ENCODE results near the gene STK17A. TPM values are rescaled to one million over a fixed set of nuclear protein-coding genes. Genes with fewer than 3 reads are reported as not detected.

The STK17A gene
- polyA plus RNA-seq, 3 donors: 2.8 to 14.1 (median 9.5) TPM

DNA sequence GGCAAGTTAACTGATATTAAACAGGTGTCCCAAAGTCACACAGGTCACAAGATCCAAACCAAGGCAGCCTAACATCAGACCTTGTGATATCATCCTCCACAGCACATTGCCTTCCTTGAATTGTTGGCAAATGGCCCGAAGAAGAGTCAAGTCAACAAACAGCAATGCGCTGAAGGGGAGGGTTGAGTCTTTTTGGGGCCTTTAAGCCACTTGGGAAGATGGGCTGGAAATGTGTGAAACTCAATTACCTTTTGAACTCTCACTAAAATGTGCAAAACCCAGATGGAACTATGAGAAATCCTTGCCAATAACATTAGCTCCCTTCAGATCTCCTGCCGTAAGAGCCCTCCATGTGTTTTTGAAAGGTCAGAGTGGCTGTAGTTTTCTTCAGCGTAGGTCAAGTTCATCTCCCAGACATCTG, 47.9 kb upstream of the STK17A start:
- Mint-ChIP-seq H3K9me3 (no peaks in the 10 kb centered on the region), H3K4me3 (no peak overlapping the region), H3K27ac (no peak overlapping the region), H3K27me3 (ENCODE audit: low read depth in 3 of 3) (peaks cover 0 to 6% (median 3%) of the 10 kb centered on the region in 3 donors), H3K36me3 (no peaks in the 10 kb centered on the region), H3K4me1 (no peaks in the 10 kb centered on the region)
- 100% methylated on average over 1 of the region's 4 CpGs for WGBS (ENCODE audit: insufficient coverage)
- Histone ChIP-seq H3K27ac (ENCODE audit: low read depth in 1 of 2, low read length in 2 of 2) (no peak overlapping the region), H3K9me3 (replicated peaks in 1 of 2; ENCODE audit: control insufficient read depth in 1 of 2, insufficient read depth in 1 of 2, low read length in 2 of 2) (no peaks in the 10 kb centered on the region), H3K9ac (ENCODE audit: insufficient read depth, low read length, poor library complexity, severe bottlenecking) (no peak overlapping the region), H3K4me1 (ENCODE audit: control insufficient read depth in 1 of 2, insufficient read depth in 2 of 2, low read length in 2 of 2) (no peaks in the 10 kb centered on the region), H4K20me1 (ENCODE audit: insufficient read depth, low read length) (no peaks in the 10 kb centered on the region), H3K79me2 (ENCODE audit: insufficient read depth, low read length) (no peaks in the 10 kb centered on the region), H2AFZ (ENCODE audit: insufficient read depth, low read depth, low read length, poor library complexity, severe bottlenecking) (no peak overlapping the region), H3K36me3 (replicated peaks in 1 of 2; ENCODE audit: control insufficient read depth in 1 of 2, insufficient read depth in 2 of 2, low read length in 2 of 2) (no peaks in the 10 kb centered on the region), H3K4me2 (replicated peaks; ENCODE audit: extremely low read depth, low read length, poor library complexity, severe bottlenecking) (no peak overlapping the region), H3K4me3 (replicated peaks in 1 of 3; ENCODE audit: low read depth in 2 of 3, low read length in 3 of 3) (no peak overlapping the region), H3K27me3 (ENCODE audit: control insufficient read depth in 2 of 2, insufficient read depth in 2 of 2, low read length in 2 of 2) (no peaks in the 10 kb centered on the region)
- TF ChIP-seq, protein P1, sequence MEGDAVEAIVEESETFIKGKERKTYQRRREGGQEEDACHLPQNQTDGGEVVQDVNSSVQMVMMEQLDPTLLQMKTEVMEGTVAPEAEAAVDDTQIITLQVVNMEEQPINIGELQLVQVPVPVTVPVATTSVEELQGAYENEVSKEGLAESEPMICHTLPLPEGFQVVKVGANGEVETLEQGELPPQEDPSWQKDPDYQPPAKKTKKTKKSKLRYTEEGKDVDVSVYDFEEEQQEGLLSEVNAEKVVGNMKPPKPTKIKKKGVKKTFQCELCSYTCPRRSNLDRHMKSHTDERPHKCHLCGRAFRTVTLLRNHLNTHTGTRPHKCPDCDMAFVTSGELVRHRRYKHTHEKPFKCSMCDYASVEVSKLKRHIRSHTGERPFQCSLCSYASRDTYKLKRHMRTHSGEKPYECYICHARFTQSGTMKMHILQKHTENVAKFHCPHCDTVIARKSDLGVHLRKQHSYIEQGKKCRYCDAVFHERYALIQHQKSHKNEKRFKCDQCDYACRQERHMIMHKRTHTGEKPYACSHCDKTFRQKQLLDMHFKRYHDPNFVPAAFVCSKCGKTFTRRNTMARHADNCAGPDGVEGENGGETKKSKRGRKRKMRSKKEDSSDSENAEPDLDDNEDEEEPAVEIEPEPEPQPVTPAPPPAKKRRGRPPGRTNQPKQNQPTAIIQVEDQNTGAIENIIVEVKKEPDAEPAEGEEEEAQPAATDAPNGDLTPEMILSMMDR (IDR thresholded peaks at IDR 0.05): no peak
- intact Hi-C loops (cut with micrococcal nuclease): no loop called here
- no peak for DNase-seq

GRCh38 chr7:43535810-43536585, 46.9 kb upstream of the STK17A start:
- no peaks in the 10 kb centered on the region for H3K9me3 ChIP-seq (replicated peaks in 1 of 2; ENCODE audit: control insufficient read depth in 1 of 2, insufficient read depth in 1 of 2, low read length in 2 of 2)
- H3K9ac ChIP-seq (ENCODE audit: insufficient read depth, low read length, poor library complexity, severe bottlenecking): no peak overlapping the region
- H3K4me3 ChIP-seq (replicated peaks in 1 of 3; ENCODE audit: low read depth in 2 of 3, low read length in 3 of 3): no peak overlapping the region
- H3K36me3 ChIP-seq (replicated peaks in 1 of 2; ENCODE audit: control insufficient read depth in 1 of 2, insufficient read depth in 2 of 2, low read length in 2 of 2): no peaks in the 10 kb centered on the region
- H3K4me3 Mint-ChIP-seq: no peak overlapping the region
- H3K36me3 Mint-ChIP-seq: no peaks in the 10 kb centered on the region
- no peak overlapping the region for H3K27ac ChIP-seq (ENCODE audit: low read depth in 1 of 2, low read length in 2 of 2)
- H3K4me1 Mint-ChIP-seq: no peaks in the 10 kb centered on the region
- intact Hi-C loops (cut with micrococcal nuclease): no loop called here
- no peak for DNase-seq
- TF ChIP-seq, protein P1 (IDR thresholded peaks at IDR 0.05): no peak
- H3K79me2 ChIP-seq (ENCODE audit: insufficient read depth, low read length): no peaks in the 10 kb centered on the region
- H3K4me1 ChIP-seq (ENCODE audit: control insufficient read depth in 1 of 2, insufficient read depth in 2 of 2, low read length in 2 of 2): no peaks in the 10 kb centered on the region
- no peaks in the 10 kb centered on the region for H3K9me3 Mint-ChIP-seq
- no peak overlapping the region for H3K4me2 ChIP-seq (replicated peaks; ENCODE audit: extremely low read depth, low read length, poor library complexity, severe bottlenecking)
- 93% methylated on average over 2 of the region's 6 CpGs for WGBS (ENCODE audit: insufficient coverage)
- H3K27ac Mint-ChIP-seq: no peak overlapping the region
- no peaks in the 10 kb centered on the region for H4K20me1 ChIP-seq (ENCODE audit: insufficient read depth, low read length)
- no peak overlapping the region for H2AFZ ChIP-seq (ENCODE audit: insufficient read depth, low read depth, low read length, poor library complexity, severe bottlenecking)
- H3K27me3 ChIP-seq (ENCODE audit: control insufficient read depth in 2 of 2, insufficient read depth in 2 of 2, low read length in 2 of 2): no peaks in the 10 kb centered on the region
- H3K27me3 Mint-ChIP-seq (ENCODE audit: low read depth in 3 of 3): peaks cover 2 to 8% (median 3%) of the 10 kb centered on the region in 3 donors

Measured in CD14-positive monocyte (primary cell).